Suprapubic skin (tissue), 3 donors: ENCODE measurements around the gene ATM.
"Not testable (repeated sequence)": the region's sequence is repeated elsewhere in the genome, so short reads cannot be mapped to it uniquely, and the experiment has no call there.

Experiments
- CTCF ChIP-seq, 2 donors: fragments of 200-600 bp in 1 of 2; fragments of 450-650 bp in 1 of 2; sonication (generic) in 1 of 2; IDR thresholded peaks; one replicate each; pipeline ENCODE4 v1.5.1; 2016 to 2019; ENCODE audit warnings: antibody characterized with exemption in 2 of 2, mild to moderate bottlenecking in 1 of 2, moderate library complexity in 1 of 2
- POLR2A ChIP-seq, 2 donors: fragments of 450-650 bp; IDR thresholded peaks; one replicate each; pipeline ENCODE4 v1.6.1; 2017; ENCODE audit warnings: antibody characterized with exemption in 2 of 2, mild to moderate bottlenecking in 2 of 2, moderate library complexity in 2 of 2

GRCh38 chr11:108276985-108277616, 54.2 kb downstream of the ATM start:
- not testable (repeated sequence) for TF ChIP-seq CTCF, POLR2A (IDR thresholded peaks at IDR 0.05)
